Thyroid gland (tissue), 4 donors: ENCODE results near the gene TRAPPC2. TPM values are rescaled to one million over a fixed set of nuclear protein-coding genes. Genes with fewer than 3 reads are reported as not detected.

ENCODE experiments used
- DNase-seq, 2 donors: peaks; one replicate each; pipeline ENCODE4 v3.0.0-alpha.2; 2019
- H3K27ac ChIP-seq, 3 donors: fragments of 200-600 bp; sonication (generic); 1 replicate in 2 of 3; 2 replicates in 1 of 3; pipeline ENCODE4 v1.5.1; 2016 to 2019; ENCODE audit warnings: mild to moderate bottlenecking in 1 of 3, moderate library complexity in 1 of 3
- H3K27me3 ChIP-seq: fragments of 200-600 bp; sonication (generic); one replicate; pipeline ENCODE4 v1.5.1; 2019
- H3K36me3 ChIP-seq, 2 donors: fragments of 200-600 bp; sonication (generic); one replicate each; pipeline ENCODE4 v1.5.1; 2016 to 2019
- H3K4me1 ChIP-seq, 2 donors: fragments of 200-600 bp; sonication (generic); one replicate each; pipeline ENCODE4 v1.5.1; 2017 to 2019
- H3K4me3 ChIP-seq, 3 donors: fragments of 200-600 bp; sonication (generic); replicated peaks in 1 of 3; 1 replicate in 2 of 3; 2 replicates in 1 of 3; pipeline ENCODE4 v1.5.1; 2016; ENCODE audit warnings: mild to moderate bottlenecking in 1 of 3
- H3K9me3 ChIP-seq: fragments of 200-600 bp; sonication (generic); one replicate; pipeline ENCODE4 v1.5.1; 2017
- CTCF ChIP-seq, 6 experiments: fragments of 200-600 bp in 3 of 6; fragments of 450-650 bp in 3 of 6; sonication (generic) in 3 of 6; IDR thresholded peaks; one replicate each; pipeline ENCODE4 v1.5.1; 2016 to 2019; ENCODE audit warnings: antibody characterized with exemption in 6 of 6, mild to moderate bottlenecking in 2 of 6, inconsistent platforms in 1 of 6, moderate library complexity in 1 of 6
- POLR2A ChIP-seq, 2 donors: fragments of 450-650 bp; IDR thresholded peaks; one replicate each; pipeline ENCODE4 v1.6.1; 2017; ENCODE audit warnings: antibody characterized with exemption in 2 of 2, mild to moderate bottlenecking in 2 of 2, moderate library complexity in 1 of 2
- WGBS, 2 donors: methylation state at CpG; one replicate each; pipeline ENCODE4 v1.1.5; 2017; 5-methylcytosine and 5-hydroxymethylcytosine counted together
- intact Hi-C: fragments of 100-400 bp; cut with DNase I; formaldehyde crosslinking; loops from one replicate; pipeline ENCODE4 v1.15.1; 2023
- total RNA-seq, 4 donors: library from RNA; depleted of rRNA; stranded (reverse); fragments of >200 nt; gene quantifications; one replicate each; pipeline ENCODE4 v1.2.3, GENCODE V29; 2016

The TRAPPC2 gene
- total RNA-seq, 4 donors from 2014 or later = 18.9 to 27.7 (median 22.1) TPM

- Histone ChIP-seq H3K36me3 (no peaks in the 10 kb centered on the region), H3K4me3 (no peak overlapping the region), H3K27me3 (no peaks in the 10 kb centered on the region), H3K27ac (no peak overlapping the region), H3K9me3 (no peaks in the 10 kb centered on the region), H3K4me1 (peaks cover 4 to 10% of the 10 kb centered on the region in 2 donors)
- intact Hi-C loops = no loop called here
- WGBS, 2 donors = 68 to 69% methylated on average over 3 of the region's 3 CpGs
- DNase-seq = no peak
- TF ChIP-seq CTCF (IDR thresholded peaks at IDR 0.05) = no peak
- no peak for TF ChIP-seq POLR2A (IDR thresholded peaks at IDR 0.05)
These were observed 43.6 kb downstream of the TRAPPC2 start for GRCh38 chrX:13690836-13691235.

GRCh38 chrX:13689741-13690211 is 44.6 kb downstream of the TRAPPC2 start:
- no peak for TF ChIP-seq POLR2A (IDR thresholded peaks at IDR 0.05)
- TF ChIP-seq CTCF (IDR thresholded peaks at IDR 0.05) = no peak
- Histone ChIP-seq H3K27ac (peak overlapping the region; percentile 89 to 93 (median 90)), H3K4me1 (peaks cover 4 to 10% of the 10 kb centered on the region in 2 donors), H3K9me3 (no peaks in the 10 kb centered on the region), H3K27me3 (no peaks in the 10 kb centered on the region), H3K36me3 (no peaks in the 10 kb centered on the region), H3K4me3 (peak overlapping the region; percentile 39 to 87 (median 81))
- intact Hi-C loops = no loop called here
- DNase-seq = no peak
- WGBS, 2 donors = 1% methylated on average over 16 of the region's 16 CpGs

- no peaks in the 10 kb centered on the region for H3K36me3 ChIP-seq
- intact Hi-C loops = no loop called here
- TF ChIP-seq POLR2A (IDR thresholded peaks at IDR 0.05) = peak; percentile 86 to 89
- no peak for TF ChIP-seq CTCF (IDR thresholded peaks at IDR 0.05)
- peak; percentile 83 to 87 for DNase-seq
- WGBS, 2 donors = 0 to 1% methylated on average over 11 of the region's 68 CpGs
- H3K4me3 ChIP-seq = peak within 1 kb of the TSS; percentile 39 to 87 (median 81)
- no peaks in the 10 kb centered on the region for H3K27me3 ChIP-seq
- H3K4me1 ChIP-seq = peaks cover 4 to 10% of the 10 kb centered on the region in 2 donors
- H3K27ac ChIP-seq = peak within 1 kb of the TSS; percentile 89 to 93 (median 90)
- no peaks in the 10 kb centered on the region for H3K9me3 ChIP-seq
These were observed 45.3 kb downstream of the TRAPPC2 start, which contains the start of gene RAB9A for GRCh38 chrX:13688958-13689740. RAB9A (plus strand) TSS chrX:13689128; CDS start chrX:13708747, 19,619 bp downstream.

GRCh38 chrX:13688384-13688957 is 45.9 kb downstream of the TRAPPC2 start:
- 6 to 11% methylated on average over 13 of the region's 13 CpGs for WGBS, 2 donors
- Histone ChIP-seq H3K4me1 (peaks cover 4 to 8% of the 10 kb centered on the region in 2 donors), H3K4me3 (peak overlapping the region in 2 of 3 donors; percentile 35 to 81), H3K27me3 (no peaks in the 10 kb centered on the region), H3K27ac (peak overlapping the region; percentile 78 to 90 (median 89)), H3K9me3 (no peaks in the 10 kb centered on the region), H3K36me3 (no peaks in the 10 kb centered on the region)
- no peak for DNase-seq
- TF ChIP-seq CTCF (IDR thresholded peaks at IDR 0.05) (no peak), POLR2A (IDR thresholded peaks at IDR 0.05) (no peak)
- intact Hi-C loops = no loop called here

- TF ChIP-seq CTCF (IDR thresholded peaks at IDR 0.05) = no peak
- no peak for TF ChIP-seq POLR2A (IDR thresholded peaks at IDR 0.05)
- no peak overlapping the region for H3K4me3 ChIP-seq
- H3K9me3 ChIP-seq = no peaks in the 10 kb centered on the region
- H3K36me3 ChIP-seq = no peaks in the 10 kb centered on the region
- no peak for DNase-seq
- H3K4me1 ChIP-seq = peaks cover 4% of the 10 kb centered on the region in 2 donors
- H3K27ac ChIP-seq = no peak overlapping the region
- intact Hi-C loops = no loop called here
- WGBS, 2 donors = 90 to 97% methylated on average over 1 of the region's 1 CpG
- H3K27me3 ChIP-seq = no peaks in the 10 kb centered on the region
These were observed 47.2 kb downstream of the TRAPPC2 start for GRCh38 chrX:13687203-13687602.
